GM12875 (cell line): Measurements from ENCODE around the gene CAMTA2.

ENCODE experiments used
- H3K4me3 ChIP-seq: one replicate; pipeline ENCODE4 v1.5.1; 2011; ENCODE audit warnings: low read depth, low read length, control low read depth
- TF ChIP-seq, protein P1 (sequence below): IDR thresholded peaks from 2 replicates; pipeline ENCODE4 v1.5.1; 2011; ENCODE audit warnings: low read depth, mild to moderate bottlenecking, control low read depth, inconsistent platforms, low read length, moderate library complexity, borderline replicate concordance; ENCODE audit not compliant: insufficient read depth

The CAMTA2 gene

DNA sequence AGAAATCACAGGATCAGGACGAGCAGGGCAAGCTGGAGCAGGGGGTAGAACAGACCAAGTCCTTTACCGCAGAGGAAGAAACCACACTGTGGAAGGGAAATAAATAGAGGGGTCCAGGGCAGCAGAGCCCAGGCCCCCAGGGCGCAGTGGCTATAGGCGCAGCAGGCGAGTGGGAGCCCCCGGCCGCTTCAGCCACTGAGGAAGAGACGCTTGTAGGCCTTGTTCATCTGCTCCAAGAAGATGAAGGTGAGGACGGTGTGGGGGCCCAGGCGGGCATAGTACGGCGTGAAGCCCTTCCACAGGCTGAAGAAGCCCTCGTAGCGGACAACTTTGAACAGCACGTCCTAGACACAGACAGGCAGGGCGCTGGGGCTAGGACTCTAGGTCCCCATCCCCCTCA lies 49.9 kb downstream of the CAMTA2 start:
- H3K4me3 ChIP-seq: no peak overlapping the region
- TF ChIP-seq, protein P1, sequence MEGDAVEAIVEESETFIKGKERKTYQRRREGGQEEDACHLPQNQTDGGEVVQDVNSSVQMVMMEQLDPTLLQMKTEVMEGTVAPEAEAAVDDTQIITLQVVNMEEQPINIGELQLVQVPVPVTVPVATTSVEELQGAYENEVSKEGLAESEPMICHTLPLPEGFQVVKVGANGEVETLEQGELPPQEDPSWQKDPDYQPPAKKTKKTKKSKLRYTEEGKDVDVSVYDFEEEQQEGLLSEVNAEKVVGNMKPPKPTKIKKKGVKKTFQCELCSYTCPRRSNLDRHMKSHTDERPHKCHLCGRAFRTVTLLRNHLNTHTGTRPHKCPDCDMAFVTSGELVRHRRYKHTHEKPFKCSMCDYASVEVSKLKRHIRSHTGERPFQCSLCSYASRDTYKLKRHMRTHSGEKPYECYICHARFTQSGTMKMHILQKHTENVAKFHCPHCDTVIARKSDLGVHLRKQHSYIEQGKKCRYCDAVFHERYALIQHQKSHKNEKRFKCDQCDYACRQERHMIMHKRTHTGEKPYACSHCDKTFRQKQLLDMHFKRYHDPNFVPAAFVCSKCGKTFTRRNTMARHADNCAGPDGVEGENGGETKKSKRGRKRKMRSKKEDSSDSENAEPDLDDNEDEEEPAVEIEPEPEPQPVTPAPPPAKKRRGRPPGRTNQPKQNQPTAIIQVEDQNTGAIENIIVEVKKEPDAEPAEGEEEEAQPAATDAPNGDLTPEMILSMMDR: no peak

DNA sequence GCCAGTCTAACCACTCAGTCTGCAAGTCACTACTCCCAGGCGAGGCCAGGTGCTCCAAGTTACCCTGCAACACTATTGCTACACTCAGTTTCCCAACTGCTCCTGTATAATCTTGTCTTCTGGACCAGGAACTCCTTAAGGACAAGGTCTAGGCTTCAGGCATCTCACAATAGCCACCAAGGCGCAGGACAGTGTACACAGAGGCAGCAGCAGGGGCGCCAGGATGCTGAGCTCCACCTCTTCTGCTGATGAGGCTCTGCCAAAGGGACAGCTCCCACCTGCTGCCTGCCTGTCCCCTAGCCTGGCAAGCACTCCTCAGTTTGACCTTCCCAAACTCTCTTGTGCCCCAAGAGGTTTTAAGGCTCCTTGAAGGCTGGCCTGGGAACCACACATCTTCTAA lies 51.0 kb downstream of the CAMTA2 start:
- H3K4me3 ChIP-seq: no peak overlapping the region
- TF ChIP-seq, protein P1: no peak

DNA sequence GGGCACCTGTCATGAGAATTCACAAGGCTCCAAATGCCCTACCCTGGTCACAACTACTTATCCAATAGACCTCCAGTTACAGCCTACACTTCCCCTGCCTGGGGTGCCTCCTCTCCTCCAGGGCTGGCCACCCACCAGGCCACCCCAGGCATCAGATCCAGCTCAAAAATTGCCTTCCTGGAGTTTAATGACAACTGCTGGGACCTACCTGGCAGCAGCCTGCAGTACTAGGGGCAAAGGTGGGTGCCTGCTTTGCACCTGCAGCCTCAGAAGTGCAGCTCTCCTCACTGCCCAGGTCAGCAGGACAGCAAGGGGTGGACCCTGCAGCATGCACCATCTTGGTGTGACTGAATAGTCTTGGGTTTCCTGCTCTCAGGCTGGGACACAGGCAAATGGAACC lies 51.8 kb downstream of the CAMTA2 start:
- TF ChIP-seq, protein P1: no peak
- no peak overlapping the region for H3K4me3 ChIP-seq

DNA sequence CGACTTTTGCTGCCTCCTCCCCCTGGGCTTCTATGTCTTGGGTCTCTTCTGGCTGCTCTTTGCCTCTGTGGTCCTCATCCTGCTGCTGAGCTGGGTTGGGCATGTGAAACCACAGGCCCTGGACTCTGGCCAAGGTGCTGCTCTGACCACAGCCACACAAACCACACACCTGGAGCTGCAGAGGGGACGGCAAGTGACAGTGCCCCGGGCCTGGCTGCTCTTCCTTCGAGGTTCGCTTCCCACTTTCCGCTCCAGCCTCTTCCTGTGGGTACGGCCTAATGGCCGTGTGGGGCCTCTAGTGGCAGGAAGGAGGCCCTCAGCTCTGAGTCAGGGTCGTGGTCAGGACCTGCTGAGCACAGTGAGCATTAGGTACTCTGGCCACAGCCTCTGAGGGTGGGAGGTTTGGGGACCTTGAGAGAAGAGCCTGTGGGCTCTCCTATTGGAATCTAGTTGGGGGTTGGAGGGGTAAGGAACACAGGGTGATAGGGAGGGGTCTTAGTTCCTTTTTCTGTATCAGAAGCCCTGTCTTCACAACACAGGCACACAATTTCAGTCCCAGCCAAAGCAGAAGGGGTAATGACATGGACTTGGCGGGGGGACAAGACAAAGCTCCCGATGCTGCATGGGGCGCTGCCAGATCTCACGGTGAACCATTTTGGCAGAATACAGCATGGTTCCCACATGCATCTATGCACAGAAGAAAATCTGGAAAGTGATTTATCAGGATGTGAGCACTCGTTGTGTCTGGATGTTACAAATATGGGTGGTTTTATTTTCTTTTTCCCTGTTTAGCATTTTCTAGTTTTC lies 53.1 kb downstream of the CAMTA2 start:
- H3K4me3 ChIP-seq: no peak overlapping the region

DNA sequence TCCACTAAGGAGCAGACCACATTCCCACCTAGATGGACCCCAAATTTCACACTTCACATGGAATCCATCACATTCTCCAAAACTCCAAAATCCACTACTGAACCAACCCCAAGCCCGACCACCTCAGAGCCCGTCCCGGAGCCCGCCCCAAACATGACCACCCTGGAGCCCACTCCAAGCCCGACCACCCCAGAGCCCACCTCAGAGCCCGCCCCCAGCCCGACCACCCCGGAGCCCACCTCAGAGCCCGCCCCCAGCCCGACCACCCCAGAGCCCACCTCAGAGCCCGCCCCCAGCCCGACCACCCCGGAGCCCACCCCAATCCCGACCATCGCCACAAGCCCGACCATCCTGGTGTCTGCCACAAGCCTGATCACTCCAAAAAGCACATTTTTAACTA lies 53.8 kb downstream of the CAMTA2 start:
- TF ChIP-seq, protein P1: no peak
- no peak overlapping the region for H3K4me3 ChIP-seq

More for the DNA sequence above, 53.1 kb downstream of the CAMTA2 start:
- TF ChIP-seq, protein P1: no peak

DNA sequence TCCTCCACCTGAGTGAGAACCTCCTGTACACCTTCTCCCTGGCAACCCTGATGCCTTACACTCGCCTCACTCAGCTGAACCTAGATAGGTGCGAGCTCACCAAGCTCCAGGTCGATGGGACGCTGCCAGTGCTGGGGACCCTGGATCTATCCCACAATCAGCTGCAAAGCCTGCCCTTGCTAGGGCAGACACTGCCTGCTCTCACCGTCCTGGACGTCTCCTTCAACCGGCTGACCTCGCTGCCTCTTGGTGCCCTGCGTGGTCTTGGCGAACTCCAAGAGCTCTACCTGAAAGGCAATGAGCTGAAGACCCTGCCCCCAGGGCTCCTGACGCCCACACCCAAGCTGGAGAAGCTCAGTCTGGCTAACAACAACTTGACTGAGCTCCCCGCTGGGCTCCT lies 54.7 kb downstream of the CAMTA2 start:
- TF ChIP-seq, protein P1: no peak
- H3K4me3 ChIP-seq: no peak overlapping the region

DNA sequence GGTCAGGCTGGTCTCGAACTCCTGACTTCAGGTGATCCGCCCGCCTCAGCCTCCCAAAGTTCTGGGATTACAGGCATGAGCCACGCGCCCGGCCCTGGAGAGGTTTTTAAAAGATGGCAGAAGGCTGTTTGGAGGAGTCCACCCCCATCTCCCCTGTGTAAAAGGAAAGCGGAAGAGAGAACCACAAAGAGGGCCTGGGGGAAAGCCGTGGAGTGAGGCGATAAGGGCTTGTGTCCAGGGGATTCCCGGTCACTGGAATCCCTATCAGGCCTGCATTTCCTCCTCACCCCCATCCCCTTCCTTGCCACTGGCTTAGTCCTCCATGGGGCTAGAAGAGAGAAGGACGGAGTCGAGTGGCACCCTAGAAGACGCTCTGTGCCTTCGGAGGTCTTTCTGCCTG lies 55.5 kb downstream of the CAMTA2 start, which contains the start of gene GP1BA:
Gene GP1BA, plus strand, starts transcription at position 315 of the 400 bp plus-strand sequence. CDS start 328 bp downstream, outside the sequence.
- no peak within 1 kb of the TSS for H3K4me3 ChIP-seq
- TF ChIP-seq, protein P1: no peak
